GM12874 (cell line): ENCODE measurements around the gene FAM193A.

Experiments
- TF ChIP-seq, protein P1 (sequence below): IDR thresholded peaks from 2 replicates; pipeline ENCODE4 v1.5.1; 2011; ENCODE audit warnings: low read depth, mild to moderate bottlenecking, control low read depth, low read length, moderate library complexity; ENCODE audit not compliant: insufficient read depth

The FAM193A gene

DNA sequence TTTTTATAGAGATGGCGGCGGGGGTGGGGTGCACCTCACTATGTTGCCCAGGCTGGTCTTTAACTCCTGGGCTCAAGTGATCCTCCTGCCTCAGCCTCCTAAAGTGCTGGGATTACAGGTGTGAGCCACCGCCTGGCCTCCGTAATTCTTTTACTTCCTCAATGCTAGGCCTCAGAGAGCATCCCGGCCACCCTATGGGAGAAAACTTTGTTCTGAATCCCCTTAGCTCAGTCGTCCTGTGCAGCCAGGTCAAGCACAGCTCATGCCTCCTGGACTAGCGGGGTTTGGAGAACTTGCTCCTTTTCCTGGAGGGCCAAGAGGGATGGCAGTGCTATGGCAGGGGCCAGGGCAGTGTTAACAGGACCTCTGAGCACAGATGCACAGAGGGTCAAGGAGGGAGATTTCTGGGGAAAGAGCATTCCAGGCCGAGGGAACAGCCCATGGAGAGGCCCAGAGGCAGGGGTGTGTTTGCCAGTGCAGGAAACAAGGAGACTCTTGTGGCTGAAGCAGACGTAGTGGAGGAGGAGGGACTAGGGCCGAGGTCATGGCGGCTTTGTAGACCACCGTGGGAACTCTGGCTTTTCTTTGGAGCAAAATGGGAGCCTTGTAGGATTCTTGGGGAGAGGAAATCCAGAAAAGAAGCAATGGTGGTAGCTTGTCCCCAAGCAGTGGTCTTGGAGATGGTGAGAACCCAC lies 229.5 kb downstream of the FAM193A start:
- TF ChIP-seq, protein P1, sequence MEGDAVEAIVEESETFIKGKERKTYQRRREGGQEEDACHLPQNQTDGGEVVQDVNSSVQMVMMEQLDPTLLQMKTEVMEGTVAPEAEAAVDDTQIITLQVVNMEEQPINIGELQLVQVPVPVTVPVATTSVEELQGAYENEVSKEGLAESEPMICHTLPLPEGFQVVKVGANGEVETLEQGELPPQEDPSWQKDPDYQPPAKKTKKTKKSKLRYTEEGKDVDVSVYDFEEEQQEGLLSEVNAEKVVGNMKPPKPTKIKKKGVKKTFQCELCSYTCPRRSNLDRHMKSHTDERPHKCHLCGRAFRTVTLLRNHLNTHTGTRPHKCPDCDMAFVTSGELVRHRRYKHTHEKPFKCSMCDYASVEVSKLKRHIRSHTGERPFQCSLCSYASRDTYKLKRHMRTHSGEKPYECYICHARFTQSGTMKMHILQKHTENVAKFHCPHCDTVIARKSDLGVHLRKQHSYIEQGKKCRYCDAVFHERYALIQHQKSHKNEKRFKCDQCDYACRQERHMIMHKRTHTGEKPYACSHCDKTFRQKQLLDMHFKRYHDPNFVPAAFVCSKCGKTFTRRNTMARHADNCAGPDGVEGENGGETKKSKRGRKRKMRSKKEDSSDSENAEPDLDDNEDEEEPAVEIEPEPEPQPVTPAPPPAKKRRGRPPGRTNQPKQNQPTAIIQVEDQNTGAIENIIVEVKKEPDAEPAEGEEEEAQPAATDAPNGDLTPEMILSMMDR: no peak

DNA sequence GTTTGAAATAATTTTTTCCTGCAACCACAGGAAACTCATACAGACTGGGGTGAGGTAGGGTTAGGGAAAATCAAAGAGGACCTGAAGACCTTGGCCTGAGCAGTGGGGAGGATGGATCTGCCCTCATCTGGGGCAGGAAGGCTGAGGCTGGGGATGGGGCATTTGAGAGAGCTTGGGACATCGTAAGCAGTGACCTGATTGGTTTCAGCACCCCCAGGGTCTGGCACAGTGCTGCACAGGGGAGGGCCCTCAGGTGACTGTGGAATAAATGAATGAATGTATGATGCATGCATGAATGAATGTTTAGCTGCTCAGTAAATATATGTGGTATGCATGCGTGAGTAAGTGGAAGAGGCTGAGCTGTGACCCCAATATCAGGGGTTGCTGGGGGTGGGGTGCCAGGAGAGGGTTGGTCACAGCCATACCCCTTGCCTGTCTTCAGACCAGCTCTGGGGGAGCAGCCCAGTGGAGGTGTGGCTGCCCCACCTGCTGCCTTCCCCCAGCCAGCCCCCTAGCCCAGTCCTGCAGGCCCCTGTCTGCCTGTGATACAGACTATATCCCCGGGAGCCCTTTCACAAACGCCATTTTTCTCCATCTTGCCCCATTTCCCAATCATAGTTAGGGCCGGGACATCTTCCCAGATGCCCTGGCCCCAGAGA lies 230.7 kb downstream of the FAM193A start:
- TF ChIP-seq, protein P1: no peak

DNA sequence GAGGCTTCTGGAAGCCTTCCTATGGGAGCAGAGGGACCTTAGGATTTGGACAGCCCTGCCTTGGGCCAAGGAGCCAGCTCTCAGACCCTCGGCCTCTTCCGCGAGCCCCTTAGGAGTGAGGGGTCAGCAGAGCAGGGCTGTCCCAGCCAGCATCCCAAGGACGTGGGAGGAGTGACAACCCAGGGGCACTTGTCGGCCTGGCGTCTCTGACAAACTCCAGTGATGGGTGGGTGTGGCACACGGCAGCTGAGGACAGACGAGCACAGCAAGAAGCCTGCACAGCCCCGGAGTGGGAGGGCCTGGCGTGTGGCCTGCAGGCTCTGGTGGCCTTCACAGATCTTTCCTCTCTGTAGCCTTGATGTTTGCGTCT lies 231.2 kb downstream of the FAM193A start:
- TF ChIP-seq, protein P1: no peak

DNA sequence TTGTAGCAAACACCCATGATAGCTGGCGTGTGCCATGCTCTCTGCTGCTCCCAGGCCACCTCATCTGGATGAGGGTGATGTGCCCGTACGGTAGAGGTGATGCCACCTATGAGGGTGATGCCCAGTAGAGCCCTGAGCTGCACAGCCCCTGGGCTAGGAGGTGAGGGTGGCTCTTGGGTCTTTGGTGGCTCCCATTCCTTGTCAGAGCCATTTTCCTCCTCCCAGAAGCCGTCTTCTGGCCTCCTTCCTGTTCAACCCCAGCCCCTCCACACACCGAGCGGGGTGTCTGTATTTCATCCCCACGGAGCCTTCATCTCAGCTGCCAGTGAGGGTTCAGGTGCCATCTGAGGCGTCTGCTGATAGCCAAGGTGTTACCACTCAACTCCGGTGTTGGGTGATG lies 231.7 kb downstream of the FAM193A start:
- TF ChIP-seq, protein P1: no peak

DNA sequence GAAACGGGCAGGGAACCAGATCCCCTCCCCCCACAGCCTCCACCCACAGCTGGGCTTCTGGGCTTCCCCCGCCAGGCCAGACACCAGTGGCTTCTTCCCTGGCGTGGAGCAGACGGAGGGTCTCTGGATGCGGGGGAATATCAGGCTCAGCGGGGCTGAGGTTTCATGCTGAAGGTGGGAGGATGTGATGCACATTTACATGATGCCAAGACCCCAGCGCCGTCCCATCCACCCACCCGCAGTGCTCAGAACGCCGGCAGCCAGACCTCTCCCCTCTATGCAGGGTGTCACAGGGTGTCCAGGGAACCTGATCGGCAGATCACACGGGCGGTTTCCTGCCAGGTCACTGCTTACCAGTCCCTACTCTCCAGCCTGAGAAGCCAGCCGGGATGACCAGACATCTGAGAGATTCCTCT lies 232.5 kb downstream of the FAM193A start:
- TF ChIP-seq, protein P1: no peak

DNA sequence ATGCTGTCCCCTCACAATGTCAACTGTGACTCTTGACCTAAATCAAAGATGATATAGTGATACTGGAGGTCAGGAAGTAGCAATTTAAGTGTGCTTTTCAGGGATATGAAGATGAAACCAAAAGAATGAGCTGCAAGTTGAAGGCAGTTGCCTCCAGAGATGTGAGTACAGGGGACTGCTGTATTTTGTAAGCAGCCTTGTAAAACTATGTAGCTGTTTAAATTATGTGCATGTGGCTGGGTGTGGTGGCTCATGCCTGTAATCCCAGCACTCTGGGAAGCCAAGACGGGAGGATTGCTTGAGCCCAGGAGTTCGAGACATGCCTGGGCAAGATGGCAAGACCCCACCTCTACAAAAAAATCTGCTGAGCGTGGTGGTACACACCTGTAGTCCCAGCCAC lies 234.8 kb downstream of the FAM193A start:
- TF ChIP-seq, protein P1: no peak

DNA sequence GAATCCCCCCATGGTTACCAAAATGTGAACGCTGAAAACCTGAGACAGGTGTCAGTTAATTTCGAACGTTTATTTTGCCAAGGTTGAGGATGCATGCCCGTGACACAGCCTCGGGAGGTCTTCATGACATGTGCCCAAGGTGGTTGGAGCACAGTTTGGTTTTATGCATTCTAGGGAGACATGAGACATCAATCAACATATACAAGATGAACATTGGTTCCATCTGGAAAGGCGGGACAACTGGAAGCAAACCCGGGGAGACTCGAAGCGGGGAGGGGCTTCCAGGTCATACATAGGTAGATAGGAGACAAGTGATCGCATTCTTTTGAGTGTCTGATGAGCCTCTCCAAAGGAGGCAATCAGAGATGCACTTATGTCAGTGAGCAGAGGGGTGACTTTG lies 245.5 kb downstream of the FAM193A start:
- TF ChIP-seq, protein P1: no peak
